NB4 (cell line): ENCODE data around the gene LRRC4.

Experiments
- DNase-seq: peaks from one replicate; pipeline ENCODE4 v3.0.0; 2010; ENCODE audit warnings: low read depth
- H3K4me3 ChIP-seq: one replicate; pipeline ENCODE4 v1.5.1; 2011; ENCODE audit warnings: mild to moderate bottlenecking, low read depth, low read length, moderate library complexity
- CTCF ChIP-seq: IDR thresholded peaks from one replicate; pipeline ENCODE4 v1.5.1; 2012; ENCODE audit warnings: low read depth, low read length
- MAX ChIP-seq: IDR thresholded peaks from 2 replicates; pipeline ENCODE4 v1.6.1; 2011; ENCODE audit warnings: low read depth, low read length
- MYC ChIP-seq: IDR thresholded peaks from 2 replicates; pipeline ENCODE4 v1.6.1; 2011; ENCODE audit warnings: low read depth, low read length
- POLR2A ChIP-seq: IDR thresholded peaks from 2 replicates; pipeline ENCODE4 v1.6.1; 2011; ENCODE audit warnings: mild to moderate bottlenecking; ENCODE audit not compliant: insufficient read length; ENCODE audit errors: extremely low read depth

LRRC4 gene

GRCh38 chr7:128008141-128008540, 23.1 kb downstream of the LRRC4 start:
- no peak for DNase-seq
- no peak overlapping the region for H3K4me3 ChIP-seq
- TF ChIP-seq POLR2A: no peak
- TF ChIP-seq CTCF: no peak
- no peak for TF ChIP-seq MYC
- no peak for TF ChIP-seq MAX

- TF ChIP-seq CTCF (no peak), MAX (no peak), MYC (no peak), POLR2A (no peak)
- DNase-seq: no peak
These were observed 23.9 kb downstream of the LRRC4 start for GRCh38 chr7:128007303-128007680.

GRCh38 chr7:128006550-128007302, 24.5 kb downstream of the LRRC4 start:
- DNase-seq: no peak
- TF ChIP-seq MYC (no peak), MAX (no peak), CTCF (no peak), POLR2A (no peak)
- H3K4me3 ChIP-seq: no peak overlapping the region

More at GRCh38 chr7:128007303-128007680, 23.9 kb downstream of the LRRC4 start:
- no peak overlapping the region for H3K4me3 ChIP-seq

GRCh38 chr7:128005759-128006159, 25.5 kb downstream of the LRRC4 start:
- no peak for DNase-seq
- TF ChIP-seq MAX (no peak), POLR2A (no peak)
- no peak overlapping the region for H3K4me3 ChIP-seq

GRCh38 chr7:128005117-128005516, 26.1 kb downstream of the LRRC4 start:
- TF ChIP-seq MAX: no peak
- no peak for TF ChIP-seq POLR2A
- no peak for TF ChIP-seq CTCF
- no peak for TF ChIP-seq MYC
- DNase-seq: no peak
- no peak overlapping the region for H3K4me3 ChIP-seq

GRCh38 chr7:128004623-128005022, 26.6 kb downstream of the LRRC4 start:
- TF ChIP-seq POLR2A (no peak), CTCF (no peak), MAX (no peak), MYC (no peak)
- no peak for DNase-seq
- no peak overlapping the region for H3K4me3 ChIP-seq
